Measurements from ENCODE around the gene TSFM.

Gene TSFM

GRCh38 chr12:57797933-57798332 lies 15.3 kb downstream of the TSFM start:
- no peak for DNase-seq (ENCODE audit: low read depth)
- TF ChIP-seq, protein P1, sequence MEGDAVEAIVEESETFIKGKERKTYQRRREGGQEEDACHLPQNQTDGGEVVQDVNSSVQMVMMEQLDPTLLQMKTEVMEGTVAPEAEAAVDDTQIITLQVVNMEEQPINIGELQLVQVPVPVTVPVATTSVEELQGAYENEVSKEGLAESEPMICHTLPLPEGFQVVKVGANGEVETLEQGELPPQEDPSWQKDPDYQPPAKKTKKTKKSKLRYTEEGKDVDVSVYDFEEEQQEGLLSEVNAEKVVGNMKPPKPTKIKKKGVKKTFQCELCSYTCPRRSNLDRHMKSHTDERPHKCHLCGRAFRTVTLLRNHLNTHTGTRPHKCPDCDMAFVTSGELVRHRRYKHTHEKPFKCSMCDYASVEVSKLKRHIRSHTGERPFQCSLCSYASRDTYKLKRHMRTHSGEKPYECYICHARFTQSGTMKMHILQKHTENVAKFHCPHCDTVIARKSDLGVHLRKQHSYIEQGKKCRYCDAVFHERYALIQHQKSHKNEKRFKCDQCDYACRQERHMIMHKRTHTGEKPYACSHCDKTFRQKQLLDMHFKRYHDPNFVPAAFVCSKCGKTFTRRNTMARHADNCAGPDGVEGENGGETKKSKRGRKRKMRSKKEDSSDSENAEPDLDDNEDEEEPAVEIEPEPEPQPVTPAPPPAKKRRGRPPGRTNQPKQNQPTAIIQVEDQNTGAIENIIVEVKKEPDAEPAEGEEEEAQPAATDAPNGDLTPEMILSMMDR (IDR thresholded peaks at IDR 0.05; ENCODE audit: insufficient read depth, low read depth, low read length, missing control alignments), result no peak
- no peak overlapping the region for H3K4me3 ChIP-seq (ENCODE audit: low read depth, low read length)

DNA sequence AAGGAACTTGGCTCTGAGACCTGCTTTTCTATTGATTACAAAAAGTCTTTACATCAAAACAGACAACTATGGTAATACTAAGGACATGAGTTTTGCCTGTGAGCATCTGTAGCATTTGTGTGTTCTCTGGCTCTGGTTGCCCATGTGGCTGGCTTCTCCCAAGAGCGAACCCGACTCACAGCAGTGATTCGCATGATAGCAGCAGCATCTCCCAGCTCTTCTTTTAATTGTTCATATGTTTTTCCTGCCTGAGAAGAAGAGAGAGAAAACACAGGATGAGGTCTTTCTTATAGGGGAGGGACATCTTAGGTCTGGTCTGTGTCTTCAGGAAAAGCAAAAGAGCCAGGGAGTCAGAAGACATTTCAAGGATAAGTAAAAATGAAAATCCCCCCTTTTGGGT lies 18.4 kb downstream of the TSFM start:
- DNase-seq (ENCODE audit: low read depth), result no peak
- TF ChIP-seq, protein P1 (IDR thresholded peaks at IDR 0.05; ENCODE audit: insufficient read depth, low read depth, low read length, missing control alignments), result no peak
- H3K4me3 ChIP-seq (ENCODE audit: low read depth, low read length), result no peak overlapping the region

GRCh38 chr12:57802607-57803006 lies 20.0 kb downstream of the TSFM start:
- TF ChIP-seq, protein P1 (IDR thresholded peaks at IDR 0.05; ENCODE audit: insufficient read depth, low read depth, low read length, missing control alignments), result no peak

DNA sequence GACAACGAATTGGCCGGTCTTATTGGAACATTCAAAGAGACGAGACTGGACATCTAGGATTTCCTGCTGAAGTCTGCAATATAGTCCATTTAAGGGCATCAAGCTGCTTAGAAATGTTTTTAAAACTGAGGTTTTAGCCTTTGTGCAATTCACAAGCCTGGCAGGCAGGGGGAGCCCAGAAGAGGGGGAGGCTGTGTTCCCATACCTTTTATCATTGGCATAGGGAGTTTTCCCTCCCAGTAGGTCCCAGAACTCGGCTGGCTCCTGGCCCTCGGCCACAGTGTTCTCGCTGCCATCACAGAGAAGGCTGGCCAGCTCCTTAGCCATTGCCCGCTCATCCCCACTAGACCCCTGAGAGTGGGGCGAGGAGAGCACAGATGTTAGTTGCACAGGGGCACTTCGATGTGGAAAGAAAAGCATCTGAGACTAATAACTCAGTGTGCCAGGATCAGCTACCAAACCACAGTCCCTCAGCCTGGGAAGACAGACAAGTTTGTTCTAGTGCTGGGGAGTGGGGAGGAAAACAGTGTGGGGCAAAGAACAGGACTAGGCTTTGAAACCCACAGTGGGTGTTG lies 20.8 kb downstream of the TSFM start:
- TF ChIP-seq, protein P1 (IDR thresholded peaks at IDR 0.05; ENCODE audit: insufficient read depth, low read depth, low read length, missing control alignments), result peak; percentile 76
- no peak overlapping the region for H3K4me3 ChIP-seq (ENCODE audit: low read depth, low read length)
- DNase-seq (ENCODE audit: low read depth), result peak; percentile 32

More at GRCh38 chr12:57802607-57803006, 20.0 kb downstream of the TSFM start:
- DNase-seq (ENCODE audit: low read depth), result no peak
- no peak overlapping the region for H3K4me3 ChIP-seq (ENCODE audit: low read depth, low read length)

DNA sequence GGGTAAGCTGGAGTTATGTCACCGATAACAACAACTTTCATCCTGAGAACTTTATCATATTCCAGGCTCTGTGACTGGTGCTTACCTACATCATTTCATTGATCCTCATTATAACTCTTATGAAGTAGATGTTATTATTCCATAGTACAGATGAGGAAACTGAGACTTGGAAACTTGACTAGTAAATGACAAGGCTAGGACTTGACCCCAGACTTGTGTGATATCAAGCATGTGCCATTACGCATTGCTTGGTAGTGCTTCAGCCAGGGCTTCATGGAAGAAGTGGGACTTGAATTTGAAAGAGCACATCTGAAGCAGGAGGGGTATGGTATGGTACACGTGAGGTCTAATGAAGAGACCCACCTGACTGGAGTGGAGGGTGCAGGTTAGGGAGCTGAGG lies 24.1 kb downstream of the TSFM start:
- DNase-seq (ENCODE audit: low read depth), result no peak
- no peak overlapping the region for H3K4me3 ChIP-seq (ENCODE audit: low read depth, low read length)
- TF ChIP-seq, protein P1 (IDR thresholded peaks at IDR 0.05; ENCODE audit: insufficient read depth, low read depth, low read length, missing control alignments), result no peak

DNA sequence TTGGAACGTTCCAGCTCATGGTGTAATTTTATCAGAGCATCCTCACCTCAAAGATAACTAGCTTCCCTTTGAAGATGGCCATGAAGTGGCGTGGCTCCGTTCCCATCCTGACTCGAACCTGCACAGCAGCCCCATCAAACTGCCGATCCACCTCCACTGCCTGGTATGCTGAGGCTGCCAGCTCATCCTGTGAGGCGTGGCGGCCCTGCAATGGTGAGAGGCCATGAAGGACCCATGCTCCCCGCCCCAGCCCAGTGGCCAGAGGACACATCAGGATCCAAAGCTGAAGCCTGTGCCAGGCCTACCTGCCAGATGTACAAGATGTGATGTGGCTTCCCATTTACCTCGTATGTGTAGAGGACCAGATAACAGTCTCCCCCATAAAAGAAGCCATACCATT lies 24.7 kb downstream of the TSFM start:
- TF ChIP-seq, protein P1 (IDR thresholded peaks at IDR 0.05; ENCODE audit: insufficient read depth, low read depth, low read length, missing control alignments), result no peak
- no peak for DNase-seq (ENCODE audit: low read depth)
- no peak overlapping the region for H3K4me3 ChIP-seq (ENCODE audit: low read depth, low read length)

GRCh38 chr12:57808351-57808750 lies 25.8 kb downstream of the TSFM start:
- H3K4me3 ChIP-seq (ENCODE audit: low read depth, low read length), result no peak overlapping the region
- TF ChIP-seq, protein P1 (IDR thresholded peaks at IDR 0.05; ENCODE audit: insufficient read depth, low read depth, low read length, missing control alignments), result no peak
- DNase-seq (ENCODE audit: low read depth), result no peak
